ENCODE results near the gene GNA14.

GNA14 gene

GRCh38 chr9:77391834-77392233 lies 256.3 kb downstream of the GNA14 start:
- ChIA-PET CTCF (interaction anchor here (0.9 kb wide), 1 partner anchor 15 kb away, joined by 3 read pairs; no protein-coding TSS in a partner anchor), POLR2A (no interaction called here)
- H3K36me3 ChIP-seq (ENCODE audit: control insufficient read depth in 2 of 2, insufficient read depth in 1 of 2, low read length in 2 of 2): peaks cover 0 to 4% of the 10 kb centered on the region in 2 experiments; a peak in 1 of 3 replicates
- H3K9me3 ChIP-seq (ENCODE audit: control insufficient read depth, insufficient read depth, low read depth, low read length): no peaks in the 10 kb centered on the region
- H3K4me3 ChIP-seq (ENCODE audit: low read depth, low read length): no peak overlapping the region
- H3K4me1 ChIP-seq (ENCODE audit: control insufficient read depth, insufficient read depth, low read length): no peaks in the 10 kb centered on the region
- no peak overlapping the region for H3K27ac ChIP-seq (ENCODE audit: extremely low read depth, low read depth, low read length)
- TF ChIP-seq ZNF211 (tag by site-specific recombination; IDR thresholded peaks at IDR 0.05; ENCODE audit: low read depth) (0 out of 2 replicates have a peak, but pooled peaks have one; percentile 33), PRDM2 (tag by site-specific recombination; IDR thresholded peaks at IDR 0.05; ENCODE audit: borderline replicate concordance) (no peak)

- no peak for TF ChIP-seq ZNF24 (tag by site-specific recombination; IDR thresholded peaks at IDR 0.05)
- no peak for TF ChIP-seq ZXDB (tag by site-specific recombination; IDR thresholded peaks at IDR 0.05)
- no peak for TF ChIP-seq PRDM10 (tag by site-specific recombination; IDR thresholded peaks at IDR 0.05)
- no peak for TF ChIP-seq ELK4 (IDR thresholded peaks at IDR 0.05; ENCODE audit: borderline replicate concordance, low read depth, low read length)
- no peak for TF ChIP-seq ZNF239 (tag by site-specific recombination; IDR thresholded peaks at IDR 0.05)
- TF ChIP-seq SETDB1 (IDR thresholded peaks at IDR 0.05; ENCODE audit: insufficient read length, low read length): no peak
- no peak for TF ChIP-seq ZNF792 (tag by site-specific recombination; IDR thresholded peaks at IDR 0.05)
- TF ChIP-seq GLI2 (tag by site-specific recombination; IDR thresholded peaks at IDR 0.05; ENCODE audit: borderline replicate concordance, low read depth): no peak
- TF ChIP-seq ZNF354C (tag by site-specific recombination; IDR thresholded peaks at IDR 0.05; ENCODE audit: borderline replicate concordance, low read depth): no peak
- TF ChIP-seq ZNF645 (tag by site-specific recombination; IDR thresholded peaks at IDR 0.05): no peak
- no peak for TF ChIP-seq ZNF37A (tag by site-specific recombination; IDR thresholded peaks at IDR 0.05)
- no peak for TF ChIP-seq SCRT1 (tag by site-specific recombination; IDR thresholded peaks at IDR 0.05; ENCODE audit: borderline replicate concordance)
- no peak for TF ChIP-seq ZNF175 (tag by site-specific recombination; IDR thresholded peaks at IDR 0.05)
- no peak for TF ChIP-seq ZNF549 (tag by site-specific recombination; IDR thresholded peaks at IDR 0.05)
- Histone ChIP-seq H3K36me3 (ENCODE audit: control insufficient read depth in 2 of 2, insufficient read depth in 1 of 2, low read length in 2 of 2) (peaks cover 13 to 14% of the 10 kb centered on the region in 2 experiments; a peak in 2 of 3 replicates), H3K4me1 (ENCODE audit: control insufficient read depth, insufficient read depth, low read length) (no peaks in the 10 kb centered on the region), H3K4me3 (ENCODE audit: low read depth, low read length) (no peak overlapping the region), H3K27ac (ENCODE audit: extremely low read depth, low read depth, low read length) (no peak overlapping the region), H3K9me3 (ENCODE audit: control insufficient read depth, insufficient read depth, low read depth, low read length) (no peaks in the 10 kb centered on the region)
- ChIA-PET POLR2A (no interaction called here), CTCF (interaction anchor here (0.7 kb wide), 1 partner anchor 24 kb away, joined by 4 read pairs; no protein-coding TSS in a partner anchor)
These were observed 261.9 kb downstream of the GNA14 start for GRCh38 chr9:77386187-77386586.
